Stimulated activated CD8-positive, alpha-beta memory T cell treated with anti-CD3 and anti-CD28 coated beads, Interleukin-12 subunit alpha, Interleukin-12 subunit beta, amount 100 ng/mL, for 24 hours (primary cell): ENCODE results near the gene VKORC1L1.
"Not testable (repeated sequence)": the region's sequence is repeated elsewhere in the genome, so short reads cannot be mapped to it uniquely, and the experiment has no call there.

Experiments used
- DNase-seq: peaks from one replicate; pipeline ENCODE4 v3.0.0-alpha.2; 2020; ENCODE audit errors: extremely low read depth

VKORC1L1 gene

DNA sequence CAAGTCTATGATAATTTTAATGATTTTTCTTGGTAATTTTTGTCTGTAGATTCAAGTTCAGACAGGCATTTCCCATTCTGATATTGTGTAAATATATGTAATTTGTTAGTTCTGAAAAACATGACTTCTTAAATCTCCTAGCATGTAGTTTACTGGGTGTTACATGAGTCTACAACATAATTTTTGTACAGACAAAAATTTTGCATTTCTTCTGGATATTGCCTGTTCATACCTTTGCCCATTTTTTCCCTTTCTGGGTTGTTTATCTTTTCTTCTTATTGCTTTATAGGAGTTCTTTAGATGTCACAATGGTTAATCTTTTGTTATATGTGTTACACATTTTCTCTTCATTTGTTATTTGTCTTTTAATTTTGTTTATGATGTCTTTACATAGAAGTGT lies 12.1 kb downstream of the VKORC1L1 start:
- DNase-seq, result not testable (repeated sequence)

DNA sequence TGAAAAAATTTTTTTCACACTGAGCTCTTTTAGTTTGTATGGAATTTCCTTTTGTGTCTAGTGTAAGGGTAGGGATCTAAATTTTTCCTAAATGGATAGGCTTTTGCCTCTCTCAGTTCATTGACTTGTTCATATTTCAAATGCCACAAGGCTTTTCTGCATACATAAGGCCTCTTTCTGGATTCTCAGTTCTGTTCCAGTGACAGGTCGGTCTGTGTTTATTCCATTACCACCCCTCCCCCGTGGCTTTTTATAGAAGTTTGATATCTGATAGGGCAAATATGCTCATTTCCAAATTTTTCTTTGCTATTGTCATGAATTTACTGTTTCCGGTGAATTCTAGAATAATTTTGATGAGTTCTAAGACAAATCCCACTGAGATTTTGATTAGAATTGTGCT lies 12.7 kb downstream of the VKORC1L1 start:
- not testable (repeated sequence) for DNase-seq

DNA sequence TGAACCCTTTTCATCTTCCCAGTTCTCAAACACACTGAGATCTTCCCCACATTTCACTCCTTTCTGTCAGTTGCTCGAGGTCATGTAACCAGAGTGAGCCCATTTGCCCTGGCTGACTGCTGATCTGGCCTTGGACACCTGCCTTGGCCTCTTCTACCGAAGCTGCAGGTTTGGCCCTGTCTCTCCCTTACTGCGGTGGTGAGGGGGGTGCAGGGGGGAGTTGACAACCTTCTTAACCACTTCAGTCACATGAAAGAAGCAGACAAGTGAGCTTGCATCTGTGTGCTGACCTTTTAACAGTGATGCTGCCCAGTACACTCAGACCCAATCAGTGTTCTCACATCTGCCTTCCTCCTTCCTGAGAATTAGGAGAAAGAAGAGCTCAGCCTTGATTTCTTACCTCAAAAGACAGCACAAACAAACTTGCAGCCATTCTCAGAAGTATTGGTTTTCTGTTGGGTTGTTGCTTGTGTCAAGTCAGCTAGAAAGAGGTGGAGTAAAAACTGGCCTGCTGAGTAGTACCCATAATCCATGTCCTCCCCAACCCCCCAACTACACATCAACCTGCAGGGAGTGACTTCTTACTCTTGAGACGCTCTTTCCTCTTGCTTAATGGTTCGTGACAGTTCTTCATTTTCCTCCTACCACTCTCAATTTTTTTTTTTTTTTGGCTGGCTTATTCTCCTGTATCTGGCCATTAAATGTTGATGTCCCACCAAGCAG lies 15.7 kb downstream of the VKORC1L1 start:
- not testable (repeated sequence) for DNase-seq

DNA sequence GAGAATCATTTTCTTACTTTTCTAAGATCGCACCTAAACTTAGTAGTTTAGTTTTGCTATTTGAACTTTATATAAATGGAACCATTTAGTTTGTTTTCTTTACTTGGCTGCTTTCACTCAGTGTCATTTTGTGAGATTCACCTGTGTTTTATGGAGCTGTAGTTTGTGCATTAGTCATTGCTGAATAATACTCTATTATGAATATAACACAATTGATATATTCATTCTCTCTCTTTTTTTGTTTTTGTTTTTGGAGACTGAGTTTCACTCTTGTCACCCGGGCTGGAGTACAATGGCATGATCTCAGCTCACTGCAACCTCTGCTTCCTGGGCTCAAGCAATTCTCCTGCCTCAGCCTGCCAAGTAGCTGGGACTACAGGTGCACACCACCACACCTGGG lies 16.8 kb downstream of the VKORC1L1 start:
- DNase-seq, result not testable (repeated sequence)

DNA sequence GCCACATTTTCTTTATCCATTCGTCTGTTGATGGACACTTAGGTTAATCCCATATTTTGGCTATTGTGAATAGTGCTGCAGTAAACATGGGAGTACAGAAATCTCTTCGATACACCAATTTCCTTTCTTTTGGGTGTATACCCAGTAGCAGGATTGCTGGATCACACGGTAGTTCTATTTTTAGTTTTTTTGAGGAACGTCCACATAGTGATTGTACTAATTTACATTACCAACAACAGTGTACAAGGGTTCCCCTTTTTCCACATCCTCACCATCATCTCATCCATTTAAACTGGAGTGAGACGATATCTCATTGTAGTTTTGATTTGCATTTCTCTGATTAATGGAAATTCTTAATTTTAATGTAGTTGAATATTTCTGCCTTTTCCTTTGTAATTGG lies 19.3 kb downstream of the VKORC1L1 start:
- DNase-seq, result no peak

DNA sequence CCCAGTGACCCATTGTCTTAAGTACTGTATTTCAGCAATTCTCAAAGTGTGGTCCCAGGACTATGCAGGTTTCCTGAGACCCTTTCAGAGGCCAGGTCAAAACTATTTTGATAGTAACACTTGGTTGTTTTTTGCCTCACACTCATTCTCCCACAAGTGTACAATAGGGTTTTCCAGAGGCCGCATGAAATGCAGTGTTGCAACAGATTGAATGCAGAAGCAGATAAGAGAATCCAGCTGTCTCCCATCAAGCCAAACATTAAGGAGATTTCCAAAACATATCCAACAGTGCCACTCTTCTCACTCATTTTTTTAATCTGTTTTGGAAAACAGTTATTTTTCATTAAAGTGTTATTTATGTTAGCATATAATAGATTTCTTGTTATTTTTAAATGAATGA lies 20.0 kb downstream of the VKORC1L1 start:
- DNase-seq, result no peak

DNA sequence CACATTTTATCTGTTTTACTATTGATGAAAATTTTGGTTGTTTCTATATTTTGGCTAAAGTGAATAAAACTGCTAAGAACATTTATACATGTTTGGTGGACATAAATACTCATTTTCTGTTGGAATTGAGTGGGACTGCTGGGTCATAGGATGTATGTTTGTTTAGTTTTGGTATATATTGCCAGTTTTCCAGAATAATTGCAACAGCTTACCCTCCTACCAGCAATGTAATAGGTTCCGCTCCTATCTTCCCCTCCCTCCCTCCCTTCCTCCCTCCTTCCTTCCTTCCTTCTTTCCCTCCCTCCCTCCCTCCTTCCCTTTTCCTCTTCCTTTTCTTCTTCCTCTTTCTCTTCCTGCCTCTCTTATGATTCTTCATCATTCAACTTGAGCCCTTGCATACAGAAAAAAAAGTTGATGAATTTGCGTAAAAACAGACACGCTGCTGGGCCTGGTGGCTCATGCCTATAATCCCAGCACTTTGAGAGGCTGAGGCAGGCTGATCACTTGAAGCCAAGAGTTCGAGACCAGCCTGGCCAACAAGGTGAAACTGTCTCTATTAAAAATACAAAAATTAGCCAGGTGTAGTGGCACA lies 23.5 kb downstream of the VKORC1L1 start:
- no peak for DNase-seq

DNA sequence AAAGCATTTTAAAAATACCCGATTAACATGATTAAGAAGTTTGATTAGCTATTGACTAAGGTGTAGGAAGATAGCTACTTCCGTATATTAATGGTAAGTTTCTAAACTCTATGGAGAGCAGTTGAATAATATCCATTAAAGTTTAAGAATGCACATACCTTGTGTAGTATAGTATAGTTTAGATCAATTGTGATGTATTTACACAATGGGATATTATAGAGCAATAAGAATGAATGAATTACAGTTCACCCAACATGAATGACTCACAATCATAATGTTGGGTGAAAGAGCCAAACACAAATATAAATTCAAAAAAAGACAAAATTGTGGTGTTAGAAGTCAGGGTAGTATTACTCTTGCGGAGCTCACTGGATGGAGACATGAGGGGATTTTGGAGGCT lies 24.4 kb downstream of the VKORC1L1 start:
- not testable (repeated sequence) for DNase-seq

DNA sequence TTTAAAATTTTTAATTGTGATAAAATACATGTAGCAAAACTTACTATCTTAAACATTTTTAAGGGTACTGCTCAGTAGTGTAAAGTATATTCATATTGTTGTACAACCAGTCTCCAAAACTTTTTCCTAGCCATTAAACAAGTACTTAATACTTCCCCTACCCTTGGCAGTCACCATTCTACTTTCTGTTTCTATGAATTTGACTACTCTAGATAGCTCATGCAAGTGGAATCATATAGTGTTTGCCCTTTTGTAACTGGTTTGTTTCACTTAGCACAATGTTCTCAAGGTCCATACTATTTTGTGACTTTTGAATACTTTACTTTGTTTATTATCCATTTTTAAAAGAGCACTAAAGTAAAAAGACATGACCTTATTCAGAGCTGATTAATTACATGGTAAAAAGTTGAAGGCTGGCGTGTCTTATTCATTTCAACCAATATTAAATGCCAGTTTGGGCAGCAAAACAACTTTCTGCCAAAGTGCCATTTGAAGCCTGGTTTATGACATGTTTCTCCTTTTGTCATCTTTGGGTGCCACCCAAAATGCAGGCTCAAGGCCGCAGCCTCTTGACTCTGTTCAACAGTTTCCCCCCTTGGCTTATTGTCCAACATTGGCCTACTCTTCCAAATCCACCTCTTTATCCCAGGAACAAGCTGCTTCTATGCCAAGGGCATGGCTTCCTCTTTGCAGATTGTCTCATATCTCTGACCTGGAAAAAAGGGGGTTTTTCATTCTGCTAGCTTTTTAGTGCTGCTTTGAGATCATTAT lies 26.0 kb downstream of the VKORC1L1 start:
- not testable (repeated sequence) for DNase-seq

DNA sequence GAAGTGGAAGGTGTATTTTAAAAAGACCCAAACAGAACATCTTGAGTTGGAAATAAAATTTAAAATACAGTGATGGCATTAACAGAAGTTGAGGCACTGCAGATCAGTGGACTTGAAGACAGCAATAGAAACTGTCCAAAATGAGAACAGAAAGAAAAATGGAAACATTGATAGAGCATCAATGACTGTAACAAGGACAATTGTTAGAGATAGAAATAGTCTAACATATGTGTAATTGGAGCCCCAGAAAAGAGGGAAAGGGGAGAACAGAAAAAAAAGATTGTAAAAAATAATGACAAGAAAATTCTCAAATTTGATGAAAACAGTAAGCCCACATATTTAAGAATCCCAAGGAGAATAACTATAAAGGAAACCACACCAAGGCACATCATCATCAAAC lies 29.4 kb downstream of the VKORC1L1 start:
- no peak for DNase-seq

DNA sequence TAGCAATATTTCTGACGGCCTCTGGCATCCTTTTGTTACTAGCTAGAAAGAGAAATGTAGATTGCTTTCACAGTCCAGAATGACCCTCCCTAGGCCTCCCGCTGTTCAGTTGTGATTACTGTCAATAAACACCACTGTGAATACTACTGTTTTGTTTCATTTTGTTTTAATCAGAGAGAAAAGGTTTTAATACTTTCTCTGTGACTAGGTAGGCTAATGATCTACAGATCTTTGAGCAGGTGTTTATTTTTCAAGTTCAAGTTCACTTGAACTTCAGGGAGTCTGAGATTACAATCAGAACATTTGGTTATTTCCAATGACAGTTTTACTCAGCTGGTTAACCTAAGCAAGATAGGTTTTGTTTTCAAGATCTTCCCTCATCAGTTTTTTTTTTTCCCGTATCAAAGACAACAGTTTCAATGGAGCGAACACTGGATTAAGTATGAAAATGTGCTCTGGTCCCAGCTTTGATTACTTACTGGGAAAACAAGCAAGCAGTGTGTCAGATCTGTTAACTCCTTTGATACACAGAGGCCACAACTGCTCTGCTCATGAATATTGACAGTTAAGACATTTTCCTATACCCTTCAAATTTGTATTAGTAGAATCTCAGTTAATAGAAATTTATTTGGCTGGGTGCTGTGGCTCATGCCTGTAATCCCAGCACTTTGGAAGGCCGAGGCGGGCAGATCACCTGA lies 34.8 kb downstream of the VKORC1L1 start:
- no peak for DNase-seq

DNA sequence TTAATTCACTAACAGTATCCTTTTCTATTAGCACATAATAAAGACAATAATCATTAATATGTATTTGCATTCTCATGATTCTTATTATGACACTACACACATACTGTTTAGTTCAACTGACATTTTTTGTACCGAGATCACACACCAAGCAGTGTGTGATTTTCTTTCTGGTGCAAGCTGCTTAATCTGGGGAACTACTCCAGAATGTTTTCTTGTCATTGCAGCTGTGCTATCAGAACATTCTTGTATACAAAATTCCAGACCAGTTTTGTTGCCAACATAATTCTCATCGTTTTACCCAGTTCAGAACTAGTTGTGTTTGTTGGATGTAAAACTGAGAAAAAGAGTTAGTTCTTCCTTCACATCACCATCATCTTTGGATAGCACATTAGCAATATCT lies 37.4 kb downstream of the VKORC1L1 start:
- no peak for DNase-seq

DNA sequence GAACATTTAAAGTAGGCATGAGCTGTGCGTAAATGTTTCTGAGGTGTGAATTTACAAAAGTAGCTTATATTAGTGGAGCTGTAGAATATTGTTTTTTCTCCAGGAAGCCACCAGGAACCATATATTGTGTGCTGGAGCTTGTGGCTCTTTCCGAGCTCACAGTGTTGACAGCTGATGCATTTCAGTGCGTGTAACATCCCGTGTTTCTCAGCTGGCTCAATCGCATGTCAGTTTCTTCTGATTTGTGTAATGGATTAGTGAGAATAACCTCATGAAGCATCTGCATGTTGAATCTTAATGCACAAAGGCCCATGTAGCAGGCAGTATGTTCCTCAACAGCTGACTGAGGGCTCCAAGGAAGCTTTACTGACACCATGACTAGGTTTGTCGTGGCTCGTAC lies 39.4 kb downstream of the VKORC1L1 start:
- DNase-seq, result no peak

DNA sequence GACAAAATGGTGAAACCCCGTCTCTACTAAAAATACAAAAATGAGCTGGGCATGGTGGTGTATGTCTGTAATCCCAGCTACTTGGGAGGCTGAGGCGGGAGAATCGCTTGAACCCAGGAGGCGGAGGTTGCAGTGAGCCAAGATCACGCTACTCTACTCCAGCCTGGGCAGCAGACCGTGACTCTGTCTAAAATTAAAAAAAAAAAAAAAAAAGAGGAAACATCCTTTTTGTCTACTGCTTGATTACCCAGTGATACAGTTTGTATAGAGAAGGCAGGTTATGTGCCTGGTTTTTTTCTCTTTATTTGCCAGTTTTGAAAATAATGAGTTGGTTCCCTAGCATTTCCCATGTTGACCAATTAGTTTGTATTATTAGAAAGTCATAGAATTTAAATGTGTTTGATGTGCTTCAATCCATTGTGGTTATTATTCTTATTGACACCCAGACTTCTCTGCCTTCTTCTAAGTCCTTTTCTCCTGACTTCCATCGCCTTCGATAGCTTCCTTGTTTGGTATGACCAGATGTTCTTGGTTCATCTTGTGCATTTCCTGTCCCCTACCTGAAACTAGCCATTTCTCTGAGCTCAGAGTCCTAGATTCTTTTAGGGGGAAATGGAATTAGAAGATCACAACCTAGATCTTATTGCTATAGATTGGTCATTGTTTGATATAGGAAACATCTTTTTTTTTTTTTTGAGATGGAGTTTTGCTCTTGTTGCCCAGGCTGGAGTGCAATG lies 43.2 kb downstream of the VKORC1L1 start:
- no peak for DNase-seq

DNA sequence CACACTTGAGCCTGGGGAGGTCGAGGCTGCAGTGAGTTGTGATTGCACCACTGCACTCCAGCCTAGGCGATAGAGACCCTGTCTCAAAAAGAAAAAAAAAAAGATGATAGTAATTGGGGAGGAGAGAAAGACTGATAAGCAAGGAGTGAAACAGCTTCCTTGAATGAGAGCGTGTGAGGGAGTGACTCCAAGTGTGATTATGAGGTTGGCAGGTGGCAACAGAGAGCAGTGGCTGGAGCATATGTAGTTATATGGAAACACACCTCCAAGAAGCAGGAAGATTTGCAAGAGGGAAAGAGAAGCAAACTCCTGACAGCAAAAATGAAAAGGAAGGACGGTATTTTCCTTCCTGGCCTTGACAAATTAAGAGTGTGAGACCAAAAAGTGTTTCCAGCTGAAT lies 50.4 kb downstream of the VKORC1L1 start:
- DNase-seq, result no peak

DNA sequence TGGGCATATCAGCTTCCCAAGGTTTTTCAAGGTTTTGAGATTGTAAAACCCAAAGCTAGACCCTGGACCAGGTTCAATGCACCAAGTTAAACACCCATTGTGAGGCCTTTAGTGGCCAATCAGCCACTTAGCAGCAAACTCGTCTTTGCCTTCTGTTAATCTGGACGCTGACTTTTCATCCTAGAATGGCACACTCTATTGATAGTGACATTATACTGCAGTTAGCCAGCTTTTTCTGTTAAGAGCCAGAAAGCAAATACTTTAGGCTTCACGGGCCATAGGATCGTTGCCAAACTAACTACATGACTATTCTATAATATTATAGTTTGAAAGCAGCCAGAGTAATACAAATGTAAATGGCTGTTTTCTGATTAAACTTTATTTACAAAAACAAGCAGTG lies 51.3 kb downstream of the VKORC1L1 start:
- no peak for DNase-seq

DNA sequence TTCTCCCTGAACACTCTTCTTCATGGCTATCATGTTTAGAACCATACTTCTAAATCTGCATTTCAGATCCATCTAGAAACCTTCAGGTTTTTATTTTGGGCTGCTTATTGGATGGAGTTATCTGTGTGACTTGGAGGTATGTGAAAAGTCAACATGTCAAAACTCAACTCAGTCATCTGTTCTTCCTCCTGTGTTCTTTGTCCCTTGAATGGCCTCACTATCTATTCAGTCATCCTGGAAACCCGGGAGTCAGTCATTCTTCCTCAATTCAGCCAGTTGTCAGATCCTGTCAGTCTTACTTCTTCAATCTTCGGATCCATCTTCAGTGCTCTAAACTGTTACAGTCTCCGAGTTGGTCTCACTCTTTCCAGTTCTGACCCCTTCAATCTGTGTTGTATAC lies 52.2 kb downstream of the VKORC1L1 start:
- no peak for DNase-seq

DNA sequence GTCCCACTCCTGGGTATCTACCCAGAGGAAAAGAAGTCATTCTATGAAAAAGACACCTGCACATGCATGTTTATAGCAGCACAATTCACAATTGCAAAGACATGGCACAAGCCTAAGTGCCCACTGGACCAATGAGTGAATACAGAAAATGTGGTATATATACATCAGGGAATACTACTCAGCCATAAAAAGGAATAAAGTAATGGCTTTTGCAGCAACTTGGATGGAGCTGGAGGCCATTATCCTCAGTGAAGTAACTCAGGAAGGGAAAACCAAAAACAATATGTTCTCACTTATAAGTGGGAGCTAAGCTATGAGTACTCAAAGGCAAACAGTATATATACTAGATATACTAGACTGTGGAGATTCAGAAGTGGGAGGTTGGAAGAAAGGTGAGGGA lies 53.7 kb downstream of the VKORC1L1 start:
- DNase-seq, result no peak

DNA sequence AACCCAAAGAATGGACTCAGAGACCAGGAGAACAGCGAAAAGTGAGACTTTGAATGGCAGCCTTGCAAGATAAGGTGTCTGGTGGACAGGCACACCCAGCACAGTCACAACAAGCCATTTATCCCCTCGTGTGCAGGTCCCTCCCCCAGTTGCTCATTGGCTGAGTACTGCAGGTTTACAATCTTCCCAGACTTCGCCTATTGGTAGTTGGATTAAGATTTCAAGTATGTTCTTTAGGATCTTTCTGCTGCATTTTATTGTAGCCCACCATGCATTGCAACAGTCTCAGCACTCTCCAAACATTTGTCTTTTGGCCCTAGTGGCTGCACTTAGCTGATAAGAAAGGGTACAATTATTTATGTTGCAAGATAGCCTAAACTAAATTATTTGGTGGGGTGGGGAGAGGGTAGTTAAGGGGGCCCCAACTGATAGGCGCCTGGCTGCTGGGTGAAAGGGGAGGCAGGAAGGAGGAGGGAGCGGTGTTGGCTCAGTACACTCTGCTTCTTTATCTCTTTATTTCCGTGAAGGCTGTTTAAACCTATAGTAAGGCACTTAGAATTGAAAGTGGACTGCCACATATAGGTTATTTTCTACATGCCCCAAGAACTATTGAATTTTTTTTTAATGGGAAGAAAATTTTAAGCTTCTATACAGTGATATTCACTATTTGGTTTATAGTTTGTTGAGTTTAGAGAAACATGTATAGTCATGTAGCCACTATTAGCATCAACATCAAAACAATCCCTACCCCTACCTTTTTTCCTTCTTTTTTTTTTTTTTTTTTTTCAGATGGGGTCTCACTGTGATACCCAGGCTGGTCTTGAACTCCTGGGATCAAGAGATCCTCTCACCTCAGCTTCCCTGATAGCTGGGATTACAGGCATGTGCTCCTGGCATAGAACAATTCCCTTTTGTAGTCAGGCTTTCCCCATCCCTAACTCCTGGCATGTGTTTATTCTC lies 54.9 kb downstream of the VKORC1L1 start:
- DNase-seq, result no peak

DNA sequence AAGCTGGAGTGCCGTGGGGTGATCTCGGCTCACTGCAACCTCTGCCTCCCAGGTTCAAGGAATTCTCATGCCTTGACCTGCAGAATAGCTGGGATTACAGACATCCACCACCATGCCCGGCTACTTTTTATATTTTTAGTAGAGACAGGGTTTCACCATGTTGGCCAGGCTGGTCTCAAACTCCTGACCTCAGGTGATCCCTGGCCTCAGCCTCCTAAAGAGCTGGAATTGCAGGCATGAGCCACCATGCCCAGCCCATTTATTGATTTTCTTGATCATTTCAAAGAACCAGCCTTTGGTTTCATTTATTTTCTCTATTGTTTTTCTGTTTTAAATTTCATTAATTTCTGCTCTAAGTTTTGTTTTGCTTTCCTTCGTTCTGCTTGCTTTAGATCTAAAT lies 58.8 kb downstream of the VKORC1L1 start:
- no peak for DNase-seq

DNA sequence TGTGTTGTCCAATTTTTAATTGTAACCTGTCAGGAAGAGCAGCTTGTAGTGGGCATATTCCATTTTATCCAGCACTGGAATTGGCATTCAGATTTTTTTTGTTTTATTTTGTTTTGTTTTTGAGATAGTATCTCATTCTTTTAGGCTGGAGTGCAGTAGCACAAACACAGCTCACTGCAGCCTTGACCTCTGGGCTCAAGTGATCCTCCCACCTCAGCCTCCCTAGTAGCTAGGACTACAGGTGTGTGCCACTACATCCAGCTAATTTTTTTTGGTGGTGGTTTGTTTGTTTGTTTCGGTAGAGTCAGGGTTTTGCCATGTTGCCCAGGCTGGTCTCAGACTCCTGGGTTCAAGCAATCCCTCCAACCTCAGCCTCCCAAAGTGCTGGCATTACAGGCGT lies 64.4 kb downstream of the VKORC1L1 start:
- no peak for DNase-seq
